GM19238 (cell line): ENCODE data around the gene PITHD1.
"Not testable (repeated sequence)": the region's sequence is repeated elsewhere in the genome, so short reads cannot be mapped to it uniquely, and the experiment has no call there.

Source experiments
- DNase-seq: peaks from one replicate; pipeline ENCODE4 v3.0.0; 2011; ENCODE audit warnings: low spot score; ENCODE audit not compliant: insufficient read length

PITHD1 gene

DNA sequence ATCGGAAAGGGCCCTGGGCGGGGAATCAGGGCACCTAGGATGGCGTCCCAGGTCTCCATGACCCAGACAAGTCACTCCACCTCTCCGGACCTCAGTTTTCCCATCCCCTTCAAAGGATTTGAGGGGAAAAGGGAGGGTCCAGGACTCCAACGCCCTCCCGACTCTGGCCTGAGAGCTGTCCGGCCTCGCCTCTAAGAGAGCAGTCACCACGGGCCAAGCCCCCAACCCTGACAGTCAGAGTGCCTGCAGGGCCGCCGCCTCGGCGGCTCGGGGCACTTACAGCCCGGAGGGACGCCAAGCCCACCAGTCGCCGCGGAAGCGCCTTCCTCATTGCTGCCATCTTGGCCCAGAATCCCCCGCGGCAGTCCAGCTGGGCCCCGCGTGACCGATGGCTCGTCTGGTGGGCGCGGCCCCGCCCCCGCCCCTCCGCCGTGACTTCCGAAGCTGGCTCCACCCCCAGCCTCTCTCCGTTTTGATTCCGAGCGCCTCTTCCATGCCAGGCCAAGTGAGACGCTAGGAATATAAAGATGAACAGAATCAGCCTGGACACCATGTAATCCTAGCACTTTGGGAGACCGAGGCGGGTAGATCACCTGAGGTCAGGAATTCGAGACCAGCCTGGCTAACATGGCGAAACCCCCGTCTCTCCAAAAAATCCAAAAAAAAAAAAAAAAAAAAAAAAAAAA lies 47.0 kb downstream of the PITHD1 start, which contains the start of gene HMGCL:
TSS of gene HMGCL (minus strand) at position 354 of the 686 bp plus-strand sequence. CDS start at position 340, 14 bp downstream.
- DNase-seq, result peak; percentile 91

DNA sequence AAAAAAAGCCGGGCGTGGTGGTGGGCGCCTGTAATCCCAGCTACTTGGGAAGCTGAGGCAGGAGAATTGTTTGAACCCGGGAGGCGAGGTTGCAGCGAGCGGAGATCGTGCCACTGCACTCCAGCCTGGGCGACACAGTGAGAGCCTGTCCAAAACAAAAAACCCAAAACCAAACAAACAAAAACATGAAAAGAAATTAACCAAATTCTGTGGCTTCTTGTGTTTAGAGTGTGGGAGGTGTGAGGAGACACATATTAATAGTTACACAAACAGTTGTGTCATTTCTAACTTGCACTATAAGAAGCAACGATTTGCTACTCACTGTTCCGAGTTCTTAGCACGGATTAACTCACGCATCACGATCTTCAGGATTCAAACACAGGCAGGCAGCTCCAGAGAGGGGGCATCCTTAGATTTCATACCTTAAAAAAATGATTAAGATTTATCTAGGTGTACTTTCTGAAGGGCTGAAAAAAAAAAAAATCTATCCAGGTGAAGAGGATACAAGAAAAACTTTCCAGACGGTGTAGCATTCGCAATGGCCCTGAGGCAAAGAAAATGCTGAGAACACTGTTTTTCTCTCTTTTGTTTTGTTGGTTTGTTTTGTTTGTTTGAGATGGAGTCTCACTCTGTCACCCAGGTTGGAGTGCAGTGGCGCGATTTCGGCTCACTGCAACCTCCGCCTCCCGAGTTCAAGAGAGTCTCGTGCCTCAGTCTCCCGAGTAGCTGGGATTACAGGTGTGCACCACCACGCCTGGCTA lies 47.7 kb downstream of the PITHD1 start:
- no peak for DNase-seq

DNA sequence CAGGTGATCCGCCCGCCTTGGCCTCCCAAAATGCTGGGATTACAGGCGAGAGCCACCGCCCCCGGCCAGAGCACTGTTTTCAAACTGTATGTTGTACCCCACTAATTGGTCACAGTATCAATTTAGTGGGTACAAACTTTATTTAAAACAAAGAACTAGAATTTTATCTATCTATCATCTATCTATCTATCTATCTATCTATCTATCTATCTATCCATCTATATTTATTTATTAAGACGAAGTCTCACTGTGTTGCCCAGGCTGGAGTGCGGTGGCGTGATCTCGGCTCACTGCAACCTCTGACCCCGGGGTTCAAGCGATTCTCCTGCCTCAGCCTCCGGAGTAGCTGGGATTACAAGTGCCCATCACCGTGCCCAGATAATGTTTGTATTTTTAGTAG lies 48.4 kb downstream of the PITHD1 start:
- DNase-seq, result not testable (repeated sequence)

DNA sequence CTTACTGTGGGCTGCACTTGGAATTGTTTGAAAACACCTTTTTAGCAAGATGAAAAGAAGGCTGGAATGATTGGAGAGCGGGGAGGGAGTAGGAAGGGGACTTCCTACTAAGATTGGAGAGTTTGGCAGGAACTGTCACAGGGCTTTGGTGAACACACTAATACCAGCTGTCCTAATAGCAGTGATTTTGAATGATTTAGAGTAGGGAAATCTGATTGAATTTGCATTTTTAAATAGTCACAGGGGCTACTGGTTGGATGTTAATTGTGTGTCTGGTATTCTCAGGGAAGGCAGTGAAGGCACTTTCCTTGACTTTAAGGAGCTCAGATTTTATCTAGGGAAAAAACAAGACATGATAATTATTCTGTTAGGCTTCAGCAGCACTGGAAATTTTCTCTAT lies 49.5 kb downstream of the PITHD1 start:
- no peak for DNase-seq

DNA sequence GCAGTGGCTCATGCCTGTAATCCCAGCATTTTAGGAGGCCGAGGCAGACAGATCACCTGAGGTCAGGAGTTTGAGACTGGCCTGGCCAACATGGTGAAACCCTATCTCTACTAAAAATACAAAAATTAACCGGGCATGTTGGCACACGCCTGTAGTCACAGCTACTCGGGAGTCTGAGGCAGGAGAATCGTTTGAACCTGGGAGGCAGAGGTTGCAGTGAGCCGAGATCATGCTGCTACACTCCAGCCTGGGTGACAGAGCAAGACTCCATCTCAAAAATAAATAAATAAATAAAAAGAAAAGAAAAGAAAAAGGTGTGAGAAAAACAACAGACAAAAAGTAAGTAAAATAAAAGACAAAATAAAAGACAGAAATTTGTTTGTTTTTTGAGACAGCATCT lies 55.9 kb downstream of the PITHD1 start:
- DNase-seq, result not testable (repeated sequence)

DNA sequence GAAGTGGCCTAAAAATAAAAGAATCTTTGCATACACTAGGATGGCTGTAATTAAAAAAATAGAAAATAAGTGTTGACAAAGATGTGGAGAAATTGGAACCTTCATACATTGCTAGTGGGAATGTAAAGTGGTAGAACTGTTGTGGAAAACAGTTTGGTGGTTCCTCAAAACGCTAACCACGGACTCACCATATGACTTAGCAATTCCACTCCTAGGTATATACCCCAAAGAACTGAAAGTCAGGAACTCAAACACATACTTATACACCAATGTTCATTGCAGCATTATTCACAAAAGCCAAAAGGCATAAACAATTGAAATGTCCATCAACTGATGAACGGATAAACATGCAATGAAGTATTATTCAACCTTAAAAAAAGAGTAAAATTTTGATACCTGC lies 57.8 kb downstream of the PITHD1 start:
- no peak for DNase-seq
